PFSK-1 (cell line): Measurements from ENCODE around the gene NEURL1B.

Experiments
- FOXP2 ChIP-seq: optimal IDR thresholded peaks from 2 replicates; pipeline ENCODE3; 2011; ENCODE audit warnings: borderline replicate concordance, control low read depth, inconsistent platforms; ENCODE audit not compliant: insufficient read depth; ENCODE audit errors: extremely low read length, extremely low read depth
- POLR2AphosphoS5 ChIP-seq: IDR thresholded peaks from 2 replicates; pipeline ENCODE4 v1.6.1; 2012; ENCODE audit warnings: low read depth, mild to moderate bottlenecking, control low read depth, low read length, moderate library complexity
- REST ChIP-seq, 2 experiments: IDR thresholded peaks; 2 replicates each; pipeline versions ENCODE4 v1.6.1 to v1.8.0; 2011 to 2012; ENCODE audit warnings: low read depth in 2 of 2, low read length in 2 of 2, control low read depth in 1 of 2, inconsistent platforms in 1 of 2, mild to moderate bottlenecking in 1 of 2, moderate library complexity in 1 of 2; ENCODE audit not compliant: insufficient read depth in 1 of 2
- SIN3A ChIP-seq: IDR thresholded peaks from 2 replicates; pipeline ENCODE4 v1.6.1; 2012; ENCODE audit warnings: mild to moderate bottlenecking, low read length, moderate library complexity, borderline replicate concordance; ENCODE audit not compliant: insufficient read depth
- TAF1 ChIP-seq: IDR thresholded peaks from 2 replicates; pipeline ENCODE4 v1.6.1; 2012; ENCODE audit warnings: low read length, control low read depth, borderline replicate concordance; ENCODE audit not compliant: insufficient read depth

- TF ChIP-seq POLR2AphosphoS5 (no peak), REST (IDR thresholded peaks at IDR 0.05; ENCODE audit: insufficient read depth in 1 of 2, low read depth in 2 of 2, low read length in 2 of 2) (no peak), SIN3A (no peak), FOXP2 (no peak), TAF1 (no peak)
These were observed 58.4 kb downstream of the NEURL1B start for GRCh38 chr5:172699423-172699822.
